Measurements from ENCODE around the gene PTPRM. TPM values are rescaled to one million over a fixed set of nuclear protein-coding genes. Genes with fewer than 3 reads are reported as not detected.

PTPRM gene
- polyA plus RNA-seq, 2 of the 4 experiments (the other 2 are of a cell fraction): 44.5 to 199 TPM

DNA sequence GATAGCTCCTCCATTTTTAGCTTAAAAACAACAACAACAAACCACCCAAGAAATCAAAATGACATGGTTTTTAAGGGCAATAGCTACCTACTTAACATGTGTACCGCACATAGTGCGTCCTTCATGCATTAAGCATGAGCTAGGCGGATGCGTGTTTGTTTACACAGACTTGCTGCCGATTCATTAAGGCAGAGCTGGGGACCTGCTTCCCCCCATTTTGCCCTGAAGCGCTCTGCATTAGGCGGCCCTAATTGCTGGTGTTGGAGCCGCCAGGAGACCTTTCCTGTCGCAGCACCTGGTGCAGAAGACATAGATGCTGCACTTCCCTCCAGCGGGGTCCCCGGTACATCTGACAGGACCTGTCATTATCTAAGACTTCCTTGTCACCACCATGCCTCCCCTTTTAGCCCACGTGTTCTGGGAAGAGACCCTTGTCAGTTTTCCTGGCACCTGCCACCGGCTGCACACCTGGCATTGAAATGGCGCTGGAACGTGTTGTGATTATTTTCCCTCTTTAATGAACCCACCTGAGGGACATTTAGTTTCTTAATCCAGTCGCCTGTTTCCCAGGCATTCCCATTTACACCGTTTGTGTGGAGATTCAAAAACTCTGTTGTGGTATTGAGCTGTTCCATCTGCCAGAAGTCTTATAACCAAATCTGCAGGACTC lies 781.1 kb downstream of the PTPRM start:
- ChIA-PET POLR2A (no interaction called here), CTCF (interaction anchor here (0.6 kb wide), 1 partner anchor 124 kb away, joined by 3 read pairs; no protein-coding TSS in a partner anchor)
- 95% methylated on average over 17 of the region's 17 CpGs for WGBS (ENCODE audit: missing lambda C conversion rate)
- Histone ChIP-seq H3K4me2 (no peak overlapping the region), H3K27ac (0 out of 6 replicates have a peak overlapping the region, but pooled peaks of 1 of the 2 experiments have one; percentile 24), H3K4me1 (peaks cover 15% of the 10 kb centered on the region), H3K9me3 (peaks cover 6% of the 10 kb centered on the region; the same call in 1 of the 3 replicates), H3K4me3 (no peak overlapping the region)
- TF ChIP-seq FOXS1 (CRISPR knock-in tag; IDR thresholded peaks at IDR 0.05): no peak
- no peak for TF ChIP-seq ESRRA (IDR thresholded peaks at IDR 0.05; ENCODE audit: borderline replicate concordance, low read length)
- no peak for TF ChIP-seq ZFP36 (IDR thresholded peaks at IDR 0.05; ENCODE audit: borderline replicate concordance, partially characterized antibody)
- TF ChIP-seq, protein P1, sequence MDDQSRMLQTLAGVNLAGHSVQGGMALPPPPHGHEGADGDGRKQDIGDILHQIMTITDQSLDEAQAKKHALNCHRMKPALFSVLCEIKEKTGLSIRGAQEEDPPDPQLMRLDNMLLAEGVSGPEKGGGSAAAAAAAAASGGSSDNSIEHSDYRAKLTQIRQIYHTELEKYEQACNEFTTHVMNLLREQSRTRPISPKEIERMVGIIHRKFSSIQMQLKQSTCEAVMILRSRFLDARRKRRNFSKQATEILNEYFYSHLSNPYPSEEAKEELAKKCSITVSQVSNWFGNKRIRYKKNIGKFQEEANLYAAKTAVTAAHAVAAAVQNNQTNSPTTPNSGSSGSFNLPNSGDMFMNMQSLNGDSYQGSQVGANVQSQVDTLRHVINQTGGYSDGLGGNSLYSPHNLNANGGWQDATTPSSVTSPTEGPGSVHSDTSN (IDR thresholded peaks at IDR 0.05): no peak
- ATAC-seq (no peak), DNase-seq (ENCODE audit: low read depth in 1 of 2, low spot score in 1 of 2) (no peak), FAIRE-seq (no peak)

GRCh38 chr18:8349608-8350323 lies 782.6 kb downstream of the PTPRM start:
- CTCF ChIA-PET: interaction anchor here (0.9 to 1.5 kb wide), 3 partner anchors 9 to 1077 kb away, joined by 3 to 4 read pairs (median 3); no protein-coding TSS in a partner anchor
- TF ChIP-seq MAZ (IDR thresholded peaks at IDR 0.05; ENCODE audit: borderline replicate concordance, low read depth, low read length) (no peak), MAX (IDR thresholded peaks at IDR 0.05) (no peak), REST (IDR thresholded peaks at IDR 0.05) (no peak), KDM5A (IDR thresholded peaks at IDR 0.05) (no peak), RCOR1 (IDR thresholded peaks at IDR 0.05; ENCODE audit: low read depth, low read length) (no peak), RARB (CRISPR knock-in tag; IDR thresholded peaks at IDR 0.05) (no peak), NFE2L2 (conservative IDR thresholded peaks at IDR 0.05; ENCODE audit: low read length) (no peak), ZFP36 (IDR thresholded peaks at IDR 0.05; ENCODE audit: borderline replicate concordance, partially characterized antibody) (no peak), CHD4 (IDR thresholded peaks at IDR 0.05; ENCODE audit: borderline replicate concordance) (no peak), CBX8 (IDR thresholded peaks at IDR 0.05) (no peak), POLR2AphosphoS2 (conservative IDR thresholded peaks at IDR 0.05; ENCODE audit: low read length) (no peak), JUN (IDR thresholded peaks at IDR 0.05) (no peak), ESRRA (IDR thresholded peaks at IDR 0.05; ENCODE audit: borderline replicate concordance, low read length) (no peak), CEBPB (IDR thresholded peaks at IDR 0.05) (no peak)
- TF ChIP-seq, protein P1 (IDR thresholded peaks at IDR 0.05): no peak
- TF ChIP-seq, protein P2, sequence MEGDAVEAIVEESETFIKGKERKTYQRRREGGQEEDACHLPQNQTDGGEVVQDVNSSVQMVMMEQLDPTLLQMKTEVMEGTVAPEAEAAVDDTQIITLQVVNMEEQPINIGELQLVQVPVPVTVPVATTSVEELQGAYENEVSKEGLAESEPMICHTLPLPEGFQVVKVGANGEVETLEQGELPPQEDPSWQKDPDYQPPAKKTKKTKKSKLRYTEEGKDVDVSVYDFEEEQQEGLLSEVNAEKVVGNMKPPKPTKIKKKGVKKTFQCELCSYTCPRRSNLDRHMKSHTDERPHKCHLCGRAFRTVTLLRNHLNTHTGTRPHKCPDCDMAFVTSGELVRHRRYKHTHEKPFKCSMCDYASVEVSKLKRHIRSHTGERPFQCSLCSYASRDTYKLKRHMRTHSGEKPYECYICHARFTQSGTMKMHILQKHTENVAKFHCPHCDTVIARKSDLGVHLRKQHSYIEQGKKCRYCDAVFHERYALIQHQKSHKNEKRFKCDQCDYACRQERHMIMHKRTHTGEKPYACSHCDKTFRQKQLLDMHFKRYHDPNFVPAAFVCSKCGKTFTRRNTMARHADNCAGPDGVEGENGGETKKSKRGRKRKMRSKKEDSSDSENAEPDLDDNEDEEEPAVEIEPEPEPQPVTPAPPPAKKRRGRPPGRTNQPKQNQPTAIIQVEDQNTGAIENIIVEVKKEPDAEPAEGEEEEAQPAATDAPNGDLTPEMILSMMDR (IDR thresholded peaks at IDR 0.05): no peak
- TF ChIP-seq, protein P3, sequence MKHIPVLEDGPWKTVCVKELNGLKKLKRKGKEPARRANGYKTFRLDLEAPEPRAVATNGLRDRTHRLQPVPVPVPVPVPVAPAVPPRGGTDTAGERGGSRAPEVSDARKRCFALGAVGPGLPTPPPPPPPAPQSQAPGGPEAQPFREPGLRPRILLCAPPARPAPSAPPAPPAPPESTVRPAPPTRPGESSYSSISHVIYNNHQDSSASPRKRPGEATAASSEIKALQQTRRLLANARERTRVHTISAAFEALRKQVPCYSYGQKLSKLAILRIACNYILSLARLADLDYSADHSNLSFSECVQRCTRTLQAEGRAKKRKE (CRISPR knock-in tag; IDR thresholded peaks at IDR 0.05; ENCODE audit: low read depth): no peak
- ATAC-seq (no peak), DNase-seq (ENCODE audit: low read depth in 1 of 2, low spot score in 1 of 2) (no peak), FAIRE-seq (no peak)
- H3K4me2 ChIP-seq: no peak overlapping the region
- 84% methylated on average over 3 of the region's 3 CpGs for WGBS (ENCODE audit: missing lambda C conversion rate)
- H3K9me3 ChIP-seq: peaks cover 6% of the 10 kb centered on the region; the same call in 1 of the 3 replicates
- H3K4me3 ChIP-seq: no peak overlapping the region
- POLR2A ChIA-PET: no interaction called here
- H3K4me1 ChIP-seq: peaks cover 2% of the 10 kb centered on the region; the same call in 1 of the 3 replicates
- peak overlapping the region in 1 of 2 experiments; percentile 11; a peak in 1 of 6 replicates for H3K27ac ChIP-seq
